ENCODE measurements around the gene GJC1. TPM values are rescaled to one million over a fixed set of nuclear protein-coding genes. Genes with fewer than 3 reads are reported as not detected.

GJC1 gene
- polyA plus RNA-seq, 1 of the 3 experiments (the other 2 are of a cell fraction) = 15.2 TPM

DNA sequence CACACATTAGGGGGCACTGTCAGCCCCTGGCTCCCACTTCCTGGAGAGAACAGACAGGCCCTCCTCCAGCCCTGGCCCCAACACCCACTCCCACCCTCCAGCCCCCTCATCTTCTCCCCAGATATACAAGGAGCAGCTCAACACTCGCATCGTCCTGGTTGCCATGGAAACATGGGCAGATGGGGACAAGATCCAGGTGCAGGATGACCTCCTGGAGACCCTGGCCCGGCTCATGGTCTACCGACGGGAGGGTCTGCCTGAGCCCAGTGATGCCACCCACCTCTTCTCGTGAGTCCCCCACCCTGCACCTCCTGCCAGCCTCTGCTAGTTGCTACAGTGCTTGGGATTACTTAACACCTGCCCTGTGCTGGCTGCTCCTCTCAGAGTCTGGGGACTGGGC lies 56.9 kb downstream of the GJC1 start:
- Histone ChIP-seq H3K9ac (no peak overlapping the region), H3K36me3 (replicated peaks in 1 of 2; ENCODE audit: control insufficient read depth in 1 of 2, insufficient read depth in 2 of 2, low read length in 1 of 2) (no peaks in the 10 kb centered on the region), H4K20me1 (ENCODE audit: insufficient read depth) (no peaks in the 10 kb centered on the region), H3K9me2 (no peaks in the 10 kb centered on the region), H3K4me1 (ENCODE audit: control insufficient read depth in 1 of 2, insufficient read depth in 2 of 2, low read depth in 1 of 2, low read length in 1 of 2) (peaks cover 0 to 19% of the 10 kb centered on the region in 2 experiments; a peak in 1 of 4 replicates), H3K9me3 (no peaks in the 10 kb centered on the region), H2AFZ (ENCODE audit: low read depth) (no peak overlapping the region), H3K79me2 (ENCODE audit: insufficient read depth) (no peaks in the 10 kb centered on the region), H3K27ac (ENCODE audit: low read depth in 2 of 2, low read length in 1 of 2) (no peak overlapping the region), H3K27me3 (ENCODE audit: insufficient read depth) (no peaks in the 10 kb centered on the region), H3F3A (replicated peaks; ENCODE audit: insufficient read depth) (no peaks in the 10 kb centered on the region), H3K4me3 (ENCODE audit: low read depth in 2 of 2, low read length in 1 of 2) (no peak overlapping the region), H3K4me2 (no peak overlapping the region)
- ChIA-PET POLR2A (no interaction called here), CTCF (interaction anchor here (0.6 to 17.7 kb wide), 7 partner anchors 9 to 492 kb away, joined by 3 to 420 read pairs (median 37); partner anchors contain the start of gene GJC1)
- WGBS (ENCODE audit: low lambda C conversion rate) = no CpG with 5 or more reads among the region's 6 CpGs
- DNase-seq = no peak
- TF ChIP-seq SMC3 (IDR thresholded peaks at IDR 0.05; ENCODE audit: low read depth, low read length) (no peak), EP300 (IDR thresholded peaks at IDR 0.05; ENCODE audit: borderline replicate concordance in 1 of 2, low read depth in 1 of 2, low read length in 1 of 2) (no peak), RAD21 (IDR thresholded peaks at IDR 0.05; ENCODE audit: low read length) (no peak), CHD2 (IDR thresholded peaks at IDR 0.05; ENCODE audit: low read length, partially characterized antibody) (no peak), JUND (IDR thresholded peaks at IDR 0.05) (no peak)
- TF ChIP-seq, protein P1, sequence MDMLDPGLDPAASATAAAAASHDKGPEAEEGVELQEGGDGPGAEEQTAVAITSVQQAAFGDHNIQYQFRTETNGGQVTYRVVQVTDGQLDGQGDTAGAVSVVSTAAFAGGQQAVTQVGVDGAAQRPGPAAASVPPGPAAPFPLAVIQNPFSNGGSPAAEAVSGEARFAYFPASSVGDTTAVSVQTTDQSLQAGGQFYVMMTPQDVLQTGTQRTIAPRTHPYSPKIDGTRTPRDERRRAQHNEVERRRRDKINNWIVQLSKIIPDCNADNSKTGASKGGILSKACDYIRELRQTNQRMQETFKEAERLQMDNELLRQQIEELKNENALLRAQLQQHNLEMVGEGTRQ (IDR thresholded peaks at IDR 0.05; ENCODE audit: borderline replicate concordance, low read depth, low read length) = no peak
- TF ChIP-seq, protein P2, sequence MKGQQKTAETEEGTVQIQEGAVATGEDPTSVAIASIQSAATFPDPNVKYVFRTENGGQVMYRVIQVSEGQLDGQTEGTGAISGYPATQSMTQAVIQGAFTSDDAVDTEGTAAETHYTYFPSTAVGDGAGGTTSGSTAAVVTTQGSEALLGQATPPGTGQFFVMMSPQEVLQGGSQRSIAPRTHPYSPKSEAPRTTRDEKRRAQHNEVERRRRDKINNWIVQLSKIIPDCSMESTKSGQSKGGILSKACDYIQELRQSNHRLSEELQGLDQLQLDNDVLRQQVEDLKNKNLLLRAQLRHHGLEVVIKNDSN (IDR thresholded peaks at IDR 0.05; ENCODE audit: borderline replicate concordance, low read depth) = no peak

DNA sequence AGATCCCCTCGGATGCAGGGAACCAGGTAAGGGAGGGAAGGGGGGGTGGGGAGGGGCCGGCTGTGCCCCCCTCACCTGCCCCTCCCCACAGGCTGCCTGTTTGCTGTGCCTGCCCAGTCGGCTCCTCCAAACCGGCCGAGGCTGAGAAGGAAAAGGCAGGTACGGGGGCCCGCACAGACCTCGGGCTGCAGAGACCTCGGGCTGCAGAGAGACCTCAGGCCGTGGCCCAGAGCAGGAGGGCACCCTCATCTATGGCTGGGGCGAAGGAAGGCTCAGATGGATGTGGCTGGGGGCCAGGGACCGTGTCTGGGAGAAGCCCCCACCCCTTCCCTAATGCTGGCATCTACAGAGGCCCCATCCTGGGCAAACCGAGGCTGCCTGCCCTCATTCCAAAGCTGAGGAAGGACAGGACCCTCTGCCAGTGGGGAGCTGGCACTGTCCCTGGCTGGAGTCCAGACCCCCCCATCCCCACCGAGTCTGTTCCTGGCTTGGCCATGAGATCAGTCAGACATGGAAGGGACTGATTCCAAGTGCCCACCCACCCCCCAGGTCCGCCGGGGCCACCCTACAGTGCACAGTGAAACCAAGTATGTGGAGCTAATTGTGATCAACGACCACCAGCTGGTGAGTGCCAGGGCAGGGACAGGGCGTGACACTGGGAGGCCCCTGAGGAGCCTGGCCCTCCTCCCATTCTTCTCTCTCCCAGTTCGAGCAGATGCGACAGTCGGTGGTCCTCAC lies 57.6 kb downstream of the GJC1 start:
- no peak for DNase-seq
- Histone ChIP-seq H3K9me2 (no peaks in the 10 kb centered on the region), H3K79me2 (ENCODE audit: insufficient read depth) (no peaks in the 10 kb centered on the region), H3K9me3 (no peaks in the 10 kb centered on the region), H3K36me3 (replicated peaks in 1 of 2; ENCODE audit: control insufficient read depth in 1 of 2, insufficient read depth in 2 of 2, low read length in 1 of 2) (no peaks in the 10 kb centered on the region), H3K4me3 (ENCODE audit: low read depth in 2 of 2, low read length in 1 of 2) (no peak overlapping the region), H3K9ac (no peak overlapping the region), H3F3A (replicated peaks; ENCODE audit: insufficient read depth) (no peaks in the 10 kb centered on the region), H3K4me2 (no peak overlapping the region), H2AFZ (ENCODE audit: low read depth) (no peak overlapping the region), H4K20me1 (ENCODE audit: insufficient read depth) (no peaks in the 10 kb centered on the region), H3K4me1 (ENCODE audit: control insufficient read depth in 1 of 2, insufficient read depth in 2 of 2, low read depth in 1 of 2, low read length in 1 of 2) (peaks cover 0 to 25% of the 10 kb centered on the region in 2 experiments; a peak in 1 of 4 replicates), H3K27me3 (ENCODE audit: insufficient read depth) (no peaks in the 10 kb centered on the region), H3K27ac (ENCODE audit: low read depth in 2 of 2, low read length in 1 of 2) (no peak overlapping the region)
- 49% methylated on average over 9 of the region's 21 CpGs for WGBS (ENCODE audit: low lambda C conversion rate)
- ChIA-PET POLR2A (no interaction called here), CTCF (interaction anchor here (0.6 to 17.7 kb wide), 6 partner anchors 9 to 492 kb away, joined by 3 to 420 read pairs (median 20); no protein-coding TSS in a partner anchor)
- no peak for TF ChIP-seq TCF12 (IDR thresholded peaks at IDR 0.05)
- TF ChIP-seq, protein P1 (IDR thresholded peaks at IDR 0.05; ENCODE audit: borderline replicate concordance, low read depth, low read length) = no peak
- no peak for TF ChIP-seq CTCF (IDR thresholded peaks at IDR 0.05)
- TF ChIP-seq, protein P3, sequence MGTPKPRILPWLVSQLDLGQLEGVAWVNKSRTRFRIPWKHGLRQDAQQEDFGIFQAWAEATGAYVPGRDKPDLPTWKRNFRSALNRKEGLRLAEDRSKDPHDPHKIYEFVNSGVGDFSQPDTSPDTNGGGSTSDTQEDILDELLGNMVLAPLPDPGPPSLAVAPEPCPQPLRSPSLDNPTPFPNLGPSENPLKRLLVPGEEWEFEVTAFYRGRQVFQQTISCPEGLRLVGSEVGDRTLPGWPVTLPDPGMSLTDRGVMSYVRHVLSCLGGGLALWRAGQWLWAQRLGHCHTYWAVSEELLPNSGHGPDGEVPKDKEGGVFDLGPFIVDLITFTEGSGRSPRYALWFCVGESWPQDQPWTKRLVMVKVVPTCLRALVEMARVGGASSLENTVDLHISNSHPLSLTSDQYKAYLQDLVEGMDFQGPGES (IDR thresholded peaks at IDR 0.05; ENCODE audit: low read depth, low read length) = no peak
- TF ChIP-seq EP300 (IDR thresholded peaks at IDR 0.05; ENCODE audit: borderline replicate concordance in 1 of 2, low read depth in 1 of 2, low read length in 1 of 2) = no peak
- TF ChIP-seq, protein P2 (IDR thresholded peaks at IDR 0.05; ENCODE audit: borderline replicate concordance, low read depth) = no peak
- TF ChIP-seq MEF2A (IDR thresholded peaks at IDR 0.05; ENCODE audit: borderline replicate concordance, low read depth) = no peak
- TF ChIP-seq RCOR1 (IDR thresholded peaks at IDR 0.05; ENCODE audit: low read length) = no peak
- TF ChIP-seq SIN3A (IDR thresholded peaks at IDR 0.05; ENCODE audit: borderline replicate concordance, low read depth, low read length) = no peak
- TF ChIP-seq PBX3 (IDR thresholded peaks at IDR 0.05) = no peak
- TF ChIP-seq MAX (IDR thresholded peaks at IDR 0.05; ENCODE audit: low read depth) = no peak
- TF ChIP-seq FOXM1 (IDR thresholded peaks at IDR 0.05; ENCODE audit: low read depth) = no peak
- TF ChIP-seq GABPA (IDR thresholded peaks at IDR 0.05; ENCODE audit: low read depth) = no peak
